ENCODE data around the gene ABCG1. TPM values are rescaled to one million over a fixed set of nuclear protein-coding genes. Genes with fewer than 3 reads are reported as not detected.
A peak's percentile ranks its signal among the peaks of the same experiment; 100 is the strongest.

The ABCG1 gene
- total and polyA plus RNA-seq, 7 donors, result 6.0 to 19.3 (median 11.6) TPM

GRCh38 chr21:42340187-42341050 is 121.5 kb downstream of the ABCG1 start:
- Histone ChIP-seq H3K9me3 (no peaks in the 10 kb centered on the region), H3K4me3 (no peak overlapping the region), H3K36me3 (no peaks in the 10 kb centered on the region), H3K27ac (no peak overlapping the region), H3K4me1 (peaks cover 0 to 7% (median 0%) of the 10 kb centered on the region in 4 donors), H3K27me3 (peaks cover 0 to 11% (median 0%) of the 10 kb centered on the region in 3 donors)
- DNase-seq, result peak; percentile 30
- intact Hi-C loops (cut with DNase I), result no loop called here
- 85% methylated on average over 24 of the region's 24 CpGs for WGBS, 2 donors
- TF ChIP-seq POLR2AphosphoS5 (IDR thresholded peaks at IDR 0.05) (no peak), POLR2A (IDR thresholded peaks at IDR 0.05) (no peak), EP300 (IDR thresholded peaks at IDR 0.05) (no peak), CTCF (IDR thresholded peaks at IDR 0.05) (no peak)

- TF ChIP-seq POLR2A (IDR thresholded peaks at IDR 0.05) (no peak), CTCF (IDR thresholded peaks at IDR 0.05) (no peak), EP300 (IDR thresholded peaks at IDR 0.05) (no peak), POLR2AphosphoS5 (IDR thresholded peaks at IDR 0.05) (no peak)
- Histone ChIP-seq H3K4me1 (peaks cover 0 to 7% (median 0%) of the 10 kb centered on the region in 4 donors), H3K4me3 (no peak overlapping the region), H3K36me3 (no peaks in the 10 kb centered on the region), H3K27me3 (peaks cover 0 to 2% (median 0%) of the 10 kb centered on the region in 3 donors), H3K9me3 (no peaks in the 10 kb centered on the region), H3K27ac (no peak overlapping the region)
- WGBS, 2 donors, result 83 to 90% methylated on average over 15 of the region's 15 CpGs
- DNase-seq, result no peak
- intact Hi-C loops (cut with DNase I), result no loop called here
Observed at GRCh38 chr21:42341776-42342542, 123.0 kb downstream of the ABCG1 start.

- no peaks in the 10 kb centered on the region for H3K36me3 ChIP-seq
- TF ChIP-seq EP300 (IDR thresholded peaks at IDR 0.05) (no peak), POLR2AphosphoS5 (IDR thresholded peaks at IDR 0.05) (no peak), POLR2A (IDR thresholded peaks at IDR 0.05) (no peak), CTCF (IDR thresholded peaks at IDR 0.05) (no peak)
- H3K4me1 ChIP-seq, result peaks cover 0 to 3% (median 0%) of the 10 kb centered on the region in 4 donors
- WGBS, 2 donors, result 84 to 90% methylated on average over 10 of the region's 10 CpGs
- no peak for DNase-seq
- H3K27ac ChIP-seq, result no peak overlapping the region
- H3K4me3 ChIP-seq, result no peak overlapping the region
- H3K27me3 ChIP-seq, result peaks cover 0 to 2% (median 0%) of the 10 kb centered on the region in 3 donors
- intact Hi-C loops (cut with DNase I), result no loop called here
- no peaks in the 10 kb centered on the region for H3K9me3 ChIP-seq
Observed at GRCh38 chr21:42343101-42343500, 124.2 kb downstream of the ABCG1 start.

- Histone ChIP-seq H3K27me3 (peaks cover 0 to 6% (median 0%) of the 10 kb centered on the region in 3 donors), H3K4me1 (no peaks in the 10 kb centered on the region), H3K9me3 (no peaks in the 10 kb centered on the region), H3K27ac (no peak overlapping the region), H3K36me3 (no peaks in the 10 kb centered on the region), H3K4me3 (no peak overlapping the region)
- no peak for TF ChIP-seq EP300 (IDR thresholded peaks at IDR 0.05)
- no peak for TF ChIP-seq POLR2A (IDR thresholded peaks at IDR 0.05)
- no peak for TF ChIP-seq CTCF (IDR thresholded peaks at IDR 0.05)
- TF ChIP-seq POLR2AphosphoS5 (IDR thresholded peaks at IDR 0.05), result no peak
- intact Hi-C loops (cut with DNase I), result no loop called here
- WGBS, 2 donors, result 92 to 94% methylated on average over 6 of the region's 6 CpGs
- DNase-seq, result no peak
Observed at GRCh38 chr21:42343556-42343955, 124.6 kb downstream of the ABCG1 start.
